Measurements from ENCODE around the gene GPC3. TPM values are rescaled to one million over a fixed set of nuclear protein-coding genes. Genes with fewer than 3 reads are reported as not detected.

GPC3 gene
- total and polyA plus RNA-seq, 2 of the 4 experiments (the other 2 are of a cell fraction), result not detected

GRCh38 chrX:133530960-133531359 lies 454.4 kb downstream of the GPC3 start:
- Histone ChIP-seq H2AFZ (replicated peaks; ENCODE audit: low read length, poor library complexity) (no peak overlapping the region), H4K5ac (ENCODE audit: low read depth, low read length) (no peak overlapping the region), H2BK15ac (ENCODE audit: low read depth, low read length) (no peak overlapping the region), H3K27me3 (ENCODE audit: control insufficient read depth, insufficient read depth, low read length) (peaks cover 4% of the 10 kb centered on the region; the same call in 1 of the 2 replicates), H4K91ac (ENCODE audit: insufficient read depth, low read depth, low read length) (no peak overlapping the region), H2BK20ac (ENCODE audit: low read depth, low read length) (no peak overlapping the region), H3K9ac (ENCODE audit: low read depth, low read length) (no peak overlapping the region), H3K4me3 (ENCODE audit: insufficient read depth, low read depth, low read length) (no peak overlapping the region), H4K20me1 (ENCODE audit: insufficient read depth, low read length) (no peaks in the 10 kb centered on the region), H3K27ac (ENCODE audit: insufficient read depth, low read length) (no peak overlapping the region), H2AK5ac (ENCODE audit: low read depth, low read length) (no peak overlapping the region), H2BK5ac (ENCODE audit: low read depth, low read length, poor library complexity, severe bottlenecking) (no peak overlapping the region), H3K56ac (ENCODE audit: extremely low read depth, insufficient read depth, low read length) (no peak overlapping the region), H3K79me1 (ENCODE audit: low read depth in 1 of 2, low read length in 2 of 2) (no peaks in the 10 kb centered on the region), H3K4me1 (ENCODE audit: control insufficient read depth, insufficient read depth, low read length) (no peaks in the 10 kb centered on the region), H3K23ac (ENCODE audit: low read depth, low read length) (no peak overlapping the region), H4K8ac (ENCODE audit: low read depth in 2 of 2, low read length in 2 of 2) (no peak overlapping the region), H2AK9ac (replicated peaks; ENCODE audit: low read depth, low read length, poor library complexity) (no peak overlapping the region), H3K36me3 (ENCODE audit: control insufficient read depth, insufficient read depth, low read length) (no peaks in the 10 kb centered on the region), H3K4ac (ENCODE audit: low read depth, low read length) (no peak overlapping the region), H3K14ac (replicated peaks; ENCODE audit: low read depth, low read length) (no peak overlapping the region), H3K18ac (ENCODE audit: low read depth, low read length) (no peak overlapping the region), H3K9me1 (ENCODE audit: insufficient read depth, low read length) (no peaks in the 10 kb centered on the region), H3K9me3 (ENCODE audit: control insufficient read depth, insufficient read depth, low read length) (no peaks in the 10 kb centered on the region), H3K4me2 (ENCODE audit: low read depth, low read length) (no peak overlapping the region), H2BK120ac (ENCODE audit: low read depth, low read length) (no peak overlapping the region)
- BruUV-seq (replicated peaks), result no TSS peak
- dilution Hi-C loops (cut with HindIII; ENCODE audit: low sequenced_read_pairs, unreplicated experiment), result no loop called here
- TF ChIP-seq MXI1 (IDR thresholded peaks at IDR 0.05; ENCODE audit: borderline replicate concordance, low read depth, low read length) (no peak), FOS (IDR thresholded peaks at IDR 0.05; ENCODE audit: low read depth, low read length) (no peak), NFE2L2 (IDR thresholded peaks at IDR 0.05; ENCODE audit: low read depth, low read length) (no peak), BHLHE40 (IDR thresholded peaks at IDR 0.05; ENCODE audit: low read depth, low read length) (no peak), MAZ (IDR thresholded peaks at IDR 0.05; ENCODE audit: borderline replicate concordance, low read depth, low read length) (no peak), RAD21 (IDR thresholded peaks at IDR 0.05; ENCODE audit: low read length) (no peak), SMC3 (IDR thresholded peaks at IDR 0.05; ENCODE audit: low read depth, low read length) (no peak), MAFK (IDR thresholded peaks at IDR 0.05; ENCODE audit: low read depth, low read length) (no peak)
- ChIA-PET CTCF (no interaction called here), POLR2A (ENCODE audit: unreplicated experiment) (no interaction called here)
- intact Hi-C loops (cut with micrococcal nuclease), result no loop called here
- in situ Hi-C loops (cut with MboI; ENCODE audit: low sequenced_read_pairs), result no loop called here
- ATAC-seq (ENCODE audit: low read depth) (no peak), DNase-seq (no peak)
- 70% methylated on average over 3 of the region's 6 CpGs; no CpG with 5 or more reads in 1 of the 2 experiments for WGBS, 2 experiments (ENCODE audit: extremely low coverage in 2 of 2, insufficient read length in 1 of 2)

Measured in IMR-90 (cell line).